Omental fat pad (tissue), 4 donors: ENCODE measurements around the gene PTPN14. TPM values are rescaled to one million over a fixed set of nuclear protein-coding genes. Genes with fewer than 3 reads are reported as not detected.

ENCODE experiments used
- ATAC-seq: fragments of 150-250 bp; one replicate; pipeline ENCODE4 v1.9.1; 2016; ENCODE audit warnings: mild to moderate bottlenecking, moderate library complexity; ENCODE audit not compliant: low FRiP score
- DNase-seq: peaks from one replicate; pipeline ENCODE4 v3.0.0-alpha.2; 2019; ENCODE audit warnings: low spot score
- CTCF ChIP-seq, 3 donors: fragments of 450-650 bp; IDR thresholded peaks; one replicate each; pipeline ENCODE4 v1.5.1; 2016 to 2017; ENCODE audit warnings: antibody characterized with exemption in 3 of 3, mild to moderate bottlenecking in 3 of 3, moderate library complexity in 2 of 3
- total RNA-seq, 4 donors: library from RNA; depleted of rRNA; stranded (reverse); fragments of >200 nt; gene quantifications; one replicate each; pipeline ENCODE4 v1.1.0, GENCODE V29; 2016

Gene PTPN14
- total RNA-seq, 4 donors from 2014 or later = 27.1 to 39.1 (median 35.7) TPM

GRCh38 chr1:214547747-214548146 lies 3.7 kb downstream of the PTPN14 start:
- DNase-seq (no peak), ATAC-seq (no peak)
- TF ChIP-seq CTCF (IDR thresholded peaks at IDR 0.05) = no peak

GRCh38 chr1:214546886-214547641 lies 4.3 kb downstream of the PTPN14 start:
- TF ChIP-seq CTCF (IDR thresholded peaks at IDR 0.05) = no peak
- ATAC-seq (no peak), DNase-seq (no peak)

- DNase-seq = no peak
These were observed 5.3 kb downstream of the PTPN14 start for GRCh38 chr1:214546084-214546483.

GRCh38 chr1:214545293-214545692 lies 6.1 kb downstream of the PTPN14 start:
- TF ChIP-seq CTCF (IDR thresholded peaks at IDR 0.05) = no peak
- no peak for ATAC-seq
- DNase-seq = no peak

More at GRCh38 chr1:214546084-214546483, 5.3 kb downstream of the PTPN14 start:
- no peak for TF ChIP-seq CTCF (IDR thresholded peaks at IDR 0.05)
- ATAC-seq = no peak

- ATAC-seq = no peak
- DNase-seq = no peak
- TF ChIP-seq CTCF (IDR thresholded peaks at IDR 0.05) = no peak
These were observed 6.6 kb downstream of the PTPN14 start for GRCh38 chr1:214544791-214545190.

GRCh38 chr1:214542275-214543199 lies 8.9 kb downstream of the PTPN14 start:
- TF ChIP-seq CTCF (IDR thresholded peaks at IDR 0.05) = no peak
- no peak for DNase-seq
- ATAC-seq = no peak
